Measurements from ENCODE around the gene SQOR. TPM values are rescaled to one million over a fixed set of nuclear protein-coding genes. Genes with fewer than 3 reads are reported as not detected.

SQOR gene
- total RNA-seq, 1 experiment from 2014 or later: 17.6 TPM

- TF ChIP-seq, protein P1, sequence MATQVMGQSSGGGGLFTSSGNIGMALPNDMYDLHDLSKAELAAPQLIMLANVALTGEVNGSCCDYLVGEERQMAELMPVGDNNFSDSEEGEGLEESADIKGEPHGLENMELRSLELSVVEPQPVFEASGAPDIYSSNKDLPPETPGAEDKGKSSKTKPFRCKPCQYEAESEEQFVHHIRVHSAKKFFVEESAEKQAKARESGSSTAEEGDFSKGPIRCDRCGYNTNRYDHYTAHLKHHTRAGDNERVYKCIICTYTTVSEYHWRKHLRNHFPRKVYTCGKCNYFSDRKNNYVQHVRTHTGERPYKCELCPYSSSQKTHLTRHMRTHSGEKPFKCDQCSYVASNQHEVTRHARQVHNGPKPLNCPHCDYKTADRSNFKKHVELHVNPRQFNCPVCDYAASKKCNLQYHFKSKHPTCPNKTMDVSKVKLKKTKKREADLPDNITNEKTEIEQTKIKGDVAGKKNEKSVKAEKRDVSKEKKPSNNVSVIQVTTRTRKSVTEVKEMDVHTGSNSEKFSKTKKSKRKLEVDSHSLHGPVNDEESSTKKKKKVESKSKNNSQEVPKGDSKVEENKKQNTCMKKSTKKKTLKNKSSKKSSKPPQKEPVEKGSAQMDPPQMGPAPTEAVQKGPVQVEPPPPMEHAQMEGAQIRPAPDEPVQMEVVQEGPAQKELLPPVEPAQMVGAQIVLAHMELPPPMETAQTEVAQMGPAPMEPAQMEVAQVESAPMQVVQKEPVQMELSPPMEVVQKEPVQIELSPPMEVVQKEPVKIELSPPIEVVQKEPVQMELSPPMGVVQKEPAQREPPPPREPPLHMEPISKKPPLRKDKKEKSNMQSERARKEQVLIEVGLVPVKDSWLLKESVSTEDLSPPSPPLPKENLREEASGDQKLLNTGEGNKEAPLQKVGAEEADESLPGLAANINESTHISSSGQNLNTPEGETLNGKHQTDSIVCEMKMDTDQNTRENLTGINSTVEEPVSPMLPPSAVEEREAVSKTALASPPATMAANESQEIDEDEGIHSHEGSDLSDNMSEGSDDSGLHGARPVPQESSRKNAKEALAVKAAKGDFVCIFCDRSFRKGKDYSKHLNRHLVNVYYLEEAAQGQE (IDR thresholded peaks at IDR 0.05; ENCODE audit: low read depth): no peak
- TF ChIP-seq ATF3 (IDR thresholded peaks at IDR 0.05) (no peak), POLR2A (IDR thresholded peaks at IDR 0.05; ENCODE audit: borderline replicate concordance, extremely low read depth, insufficient read depth, insufficient read length) (no peak), ELF1 (IDR thresholded peaks at IDR 0.05; ENCODE audit: borderline replicate concordance, low read depth) (no peak)
These were observed 5.8 kb downstream of the SQOR start (continued) for GRCh38 chr15:45640616-45641015.

- TF ChIP-seq FOSL1 (IDR thresholded peaks at IDR 0.05; ENCODE audit: low read depth): peak; percentile 16; the same call in 1 of the 2 replicates
- TF ChIP-seq, protein P2, sequence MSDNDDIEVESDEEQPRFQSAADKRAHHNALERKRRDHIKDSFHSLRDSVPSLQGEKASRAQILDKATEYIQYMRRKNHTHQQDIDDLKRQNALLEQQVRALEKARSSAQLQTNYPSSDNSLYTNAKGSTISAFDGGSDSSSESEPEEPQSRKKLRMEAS (IDR thresholded peaks at IDR 0.05): no peak
- DNase-seq (ENCODE audit: low read depth, low spot score) (no peak), ATAC-seq (peak; percentile 64; the same call in 1 of the 2 replicates)
- Histone ChIP-seq H3K27me3 (ENCODE audit: insufficient read depth, low read length) (no peaks in the 10 kb centered on the region), H3K4me1 (ENCODE audit: control insufficient read depth in 1 of 2, insufficient read depth in 2 of 2, low read length in 2 of 2) (peaks cover 0 to 26% of the 10 kb centered on the region in 2 experiments; a peak in 2 of 4 replicates), H3K4me2 (ENCODE audit: low read length) (peak overlapping the region; percentile 7), H3K79me2 (ENCODE audit: insufficient read depth, low read length) (no peaks in the 10 kb centered on the region), H3K9me2 (ENCODE audit: insufficient read depth) (no peaks in the 10 kb centered on the region), H3K36me3 (ENCODE audit: control insufficient read depth in 1 of 2, insufficient read depth in 2 of 2, low read length in 2 of 2) (no peaks in the 10 kb centered on the region), H2AFZ (ENCODE audit: low read depth, low read length, poor library complexity, severe bottlenecking) (no peak overlapping the region), H3K9ac (ENCODE audit: low read length) (no peak overlapping the region), H3K9me3 (ENCODE audit: control insufficient read depth in 1 of 2, insufficient read depth in 1 of 2, low read depth in 1 of 2, low read length in 2 of 2) (no peaks in the 10 kb centered on the region), H3K27ac (ENCODE audit: low read depth, low read length) (no peak overlapping the region), H4K20me1 (ENCODE audit: insufficient read depth) (no peaks in the 10 kb centered on the region), H3K4me3 (replicated peaks in 1 of 2; ENCODE audit: low read depth in 1 of 2, low read length in 2 of 2) (no peak overlapping the region)
- intact Hi-C loops (cut with micrococcal nuclease): no loop called here
- ChIA-PET POLR2A (no interaction called here), RAD21 (ENCODE audit: low non-redundant PET in 1 of 2, low total read pairs in 2 of 2, uncharacterized antibody in 2 of 2, unreplicated experiment in 2 of 2) (no interaction called here), CTCF (no interaction called here)
- no TSS peak for BruUV-seq (replicated peaks)
These were observed 6.5 kb downstream of the SQOR start for GRCh38 chr15:45641374-45641781.
